Esophagus muscularis mucosa (tissue), 4 donors: Measurements from ENCODE around the gene GNB1.

ENCODE experiments used
- CTCF ChIP-seq, 3 experiments: fragments of 200-600 bp in 2 of 3; fragments of 450-650 bp in 1 of 3; sonication (generic) in 2 of 3; IDR thresholded peaks; one replicate each; pipeline ENCODE4 v1.5.1; 2017 to 2019; ENCODE audit warnings: antibody characterized with exemption in 3 of 3, mild to moderate bottlenecking in 2 of 3, moderate library complexity in 1 of 3
- EP300 ChIP-seq: sonication (generic); formaldehyde crosslinking; IDR thresholded peaks from one replicate; pipeline ENCODE4 v1.6.1; 2017; ENCODE audit warnings: antibody characterized with exemption
- POLR2A ChIP-seq: fragments of 450-650 bp; IDR thresholded peaks from one replicate; pipeline ENCODE4 v1.6.1; 2017; ENCODE audit warnings: antibody characterized with exemption, moderate library complexity, mild to moderate bottlenecking, low read depth
- POLR2AphosphoS5 ChIP-seq, 2 donors: sonication (generic); formaldehyde crosslinking; IDR thresholded peaks; one replicate each; pipeline ENCODE4 v1.6.1; 2017; ENCODE audit warnings: antibody characterized with exemption in 2 of 2

GRCh38 chr1:1883092-1883873 is 7.6 kb downstream of the GNB1 start:
- TF ChIP-seq CTCF (IDR thresholded peaks at IDR 0.05), result no peak
- no peak for TF ChIP-seq POLR2A
- TF ChIP-seq POLR2AphosphoS5 (IDR thresholded peaks at IDR 0.05), result no peak
- no peak for TF ChIP-seq EP300
